Caco-2 (cell line): ENCODE data around the gene LRP1-AS. TPM values are rescaled to one million over a fixed set of nuclear protein-coding genes. Genes with fewer than 3 reads are reported as not detected.
A peak's percentile ranks its signal among the peaks of the same experiment; 100 is the strongest.

Source experiments
- BruUV-seq: library from RNA; stranded (reverse); fragments of 400-500 nt; replicated peaks from 2 replicates; lab custom pipeline; 2021; lab: Mats Ljungman, UMichigan
- CTCF ChIA-PET: fragments of 300-600 bp; sonication (Branson Sonifier 250); formaldehyde crosslinking; loops from one replicate; lab custom pipeline; 2022; ENCODE audit warnings: antibody characterized with exemption; lab: Charles Lee
- POLR2A ChIA-PET: fragments of 300-600 bp; sonication (Branson Sonifier 250); formaldehyde crosslinking; loops from one replicate; lab custom pipeline; 2022; ENCODE audit warnings: antibody characterized with exemption; lab: Charles Lee
- DNase-seq, 2 experiments: peaks; one replicate each; pipeline versions ENCODE4 v3.0.0 to v3.0.0-alpha.2; 2020 to 2022
- H3K27me3 ChIP-seq: replicated peaks from 2 replicates; pipeline ENCODE4 v1.6.0; 2011; ENCODE audit warnings: low read length; ENCODE audit not compliant: control insufficient read depth, insufficient read depth
- H3K36me3 ChIP-seq: 2 replicates; pipeline ENCODE4 v1.5.1; 2011; ENCODE audit warnings: low read length; ENCODE audit not compliant: control insufficient read depth, insufficient read depth
- H3K4me1 ChIP-seq: fragments of 250-450 bp; sonication (Bioruptor Pico); 2 replicates; pipeline ENCODE4 v1.5.1; 2020; ENCODE audit warnings: mild to moderate bottlenecking
- H3K4me3 ChIP-seq: 2 replicates; pipeline ENCODE4 v1.5.1; 2011; ENCODE audit warnings: low read depth, mild to moderate bottlenecking, control low read depth, low read length
- H3K9me3 ChIP-seq: fragments of 250-450 bp; sonication (Bioruptor Pico); 2 replicates; pipeline ENCODE4 v1.5.1; 2020; ENCODE audit warnings: mild to moderate bottlenecking, moderate library complexity
- H3K27ac Mint-ChIP-seq: one replicate; pipeline ENCODE4 v1.8.0; 2022; ENCODE audit warnings: mixed read lengths; ENCODE audit not compliant: unreplicated experiment
- H3K27me3 Mint-ChIP-seq: one replicate; pipeline ENCODE4 v1.8.0; 2022; ENCODE audit warnings: mixed read lengths; ENCODE audit not compliant: insufficient read depth, unreplicated experiment
- H3K36me3 Mint-ChIP-seq: one replicate; pipeline ENCODE4 v1.8.0; 2022; ENCODE audit warnings: mild to moderate bottlenecking, mixed read lengths; ENCODE audit not compliant: insufficient read depth, unreplicated experiment
- H3K4me1 Mint-ChIP-seq: one replicate; pipeline ENCODE4 v1.8.0; 2022; ENCODE audit warnings: low read depth, mixed read lengths; ENCODE audit not compliant: unreplicated experiment
- H3K4me3 Mint-ChIP-seq: one replicate; pipeline ENCODE4 v1.8.0; 2022; ENCODE audit warnings: mild to moderate bottlenecking, moderate library complexity, mixed read lengths; ENCODE audit not compliant: unreplicated experiment
- H3K9me3 Mint-ChIP-seq: one replicate; pipeline ENCODE4 v1.8.0; 2022; ENCODE audit warnings: mixed read lengths; ENCODE audit not compliant: unreplicated experiment
- CTCF ChIP-seq, 2 experiments: fragments of 200-600 bp in 1 of 2; IDR thresholded peaks; 1 replicate in 1 of 2; 2 replicates in 1 of 2; pipeline versions ENCODE4 v1.5.1 to v1.8.0; 2011 to 2022; ENCODE audit warnings: antibody characterized with exemption in 1 of 2, control low read depth in 1 of 2, inconsistent platforms in 1 of 2, low read depth in 1 of 2, low read length in 1 of 2, mild to moderate bottlenecking in 1 of 2, moderate library complexity in 1 of 2; ENCODE audit not compliant: insufficient read depth in 1 of 2, severe bottlenecking in 1 of 2, unreplicated experiment in 1 of 2
- intact Hi-C: fragments of 100-400 bp; cut with micrococcal nuclease; formaldehyde crosslinking; loops from one replicate; pipeline ENCODE4 v1.10.0; 2022; ENCODE audit not compliant: unreplicated experiment
- total RNA-seq: library from RNA; stranded (reverse); gene quantifications from 2 replicates; pipeline ENCODE4 v1.2.3, GENCODE V29; 2022

Gene LRP1-AS
- total RNA-seq, 1 experiment from 2014 or later: not detected

- Mint-ChIP-seq H3K27me3 (no peaks in the 10 kb centered on the region), H3K9me3 (no peaks in the 10 kb centered on the region), H3K27ac (peak overlapping the region; percentile 32), H3K4me1 (peaks cover 41% of the 10 kb centered on the region), H3K4me3 (no peak overlapping the region), H3K36me3 (peaks cover 25% of the 10 kb centered on the region)
- Histone ChIP-seq H3K4me3 (no peak overlapping the region), H3K9me3 (no peaks in the 10 kb centered on the region), H3K4me1 (peaks cover 41% of the 10 kb centered on the region), H3K36me3 (peaks cover 11% of the 10 kb centered on the region), H3K27me3 (no peaks in the 10 kb centered on the region)
- intact Hi-C loops: no loop called here
- CTCF ChIA-PET: interaction anchor here (0.6 kb wide), 1 partner anchor 15 kb away, joined by 3 read pairs; no protein-coding TSS in a partner anchor
- TF ChIP-seq CTCF (IDR thresholded peaks at IDR 0.05; ENCODE audit: insufficient read depth in 1 of 2, low read depth in 1 of 2, low read length in 1 of 2, severe bottlenecking in 1 of 2, unreplicated experiment in 1 of 2): no peak
- no peak for DNase-seq
- POLR2A ChIA-PET: no interaction called here
- BruUV-seq: no TSS peak
These were observed 4.0 kb downstream of the LRP1-AS start for GRCh38 chr12:57143454-57143853.

GRCh38 chr12:57142727-57143126 lies 4.7 kb downstream of the LRP1-AS start:
- POLR2A ChIA-PET: no interaction called here
- H3K36me3 Mint-ChIP-seq: peaks cover 28% of the 10 kb centered on the region

GRCh38 chr12:57142121-57142520 lies 5.3 kb downstream of the LRP1-AS start:
- no peak for DNase-seq
- Mint-ChIP-seq H3K27me3 (no peaks in the 10 kb centered on the region), H3K4me1 (peaks cover 40% of the 10 kb centered on the region), H3K27ac (no peak overlapping the region), H3K4me3 (no peak overlapping the region), H3K36me3 (peaks cover 30% of the 10 kb centered on the region), H3K9me3 (no peaks in the 10 kb centered on the region)
- H3K4me1 ChIP-seq: peaks cover 38% of the 10 kb centered on the region
- TF ChIP-seq CTCF (IDR thresholded peaks at IDR 0.05; ENCODE audit: insufficient read depth in 1 of 2, low read depth in 1 of 2, low read length in 1 of 2, severe bottlenecking in 1 of 2, unreplicated experiment in 1 of 2): no peak
- no peak overlapping the region for H3K4me3 ChIP-seq
- no peaks in the 10 kb centered on the region for H3K9me3 ChIP-seq
- no TSS peak for BruUV-seq
- ChIA-PET CTCF (no interaction called here), POLR2A (no interaction called here)
- H3K36me3 ChIP-seq: peaks cover 11% of the 10 kb centered on the region
- H3K27me3 ChIP-seq: no peaks in the 10 kb centered on the region
- intact Hi-C loops: no loop called here

More at GRCh38 chr12:57142727-57143126, 4.7 kb downstream of the LRP1-AS start:
- CTCF ChIA-PET: no interaction called here
- Histone ChIP-seq H3K27me3 (no peaks in the 10 kb centered on the region), H3K9me3 (no peaks in the 10 kb centered on the region), H3K4me1 (peaks cover 41% of the 10 kb centered on the region), H3K36me3 (peaks cover 11% of the 10 kb centered on the region), H3K4me3 (no peak overlapping the region)
- Mint-ChIP-seq H3K27me3 (no peaks in the 10 kb centered on the region), H3K9me3 (no peaks in the 10 kb centered on the region), H3K4me1 (peaks cover 43% of the 10 kb centered on the region), H3K27ac (no peak overlapping the region), H3K4me3 (no peak overlapping the region)
- no peak for TF ChIP-seq CTCF (IDR thresholded peaks at IDR 0.05; ENCODE audit: insufficient read depth in 1 of 2, low read depth in 1 of 2, low read length in 1 of 2, severe bottlenecking in 1 of 2, unreplicated experiment in 1 of 2)
- no peak for DNase-seq
- BruUV-seq: no TSS peak
- intact Hi-C loops: no loop called here
